Measurements from ENCODE around the gene DYNC1I1.

DNA sequence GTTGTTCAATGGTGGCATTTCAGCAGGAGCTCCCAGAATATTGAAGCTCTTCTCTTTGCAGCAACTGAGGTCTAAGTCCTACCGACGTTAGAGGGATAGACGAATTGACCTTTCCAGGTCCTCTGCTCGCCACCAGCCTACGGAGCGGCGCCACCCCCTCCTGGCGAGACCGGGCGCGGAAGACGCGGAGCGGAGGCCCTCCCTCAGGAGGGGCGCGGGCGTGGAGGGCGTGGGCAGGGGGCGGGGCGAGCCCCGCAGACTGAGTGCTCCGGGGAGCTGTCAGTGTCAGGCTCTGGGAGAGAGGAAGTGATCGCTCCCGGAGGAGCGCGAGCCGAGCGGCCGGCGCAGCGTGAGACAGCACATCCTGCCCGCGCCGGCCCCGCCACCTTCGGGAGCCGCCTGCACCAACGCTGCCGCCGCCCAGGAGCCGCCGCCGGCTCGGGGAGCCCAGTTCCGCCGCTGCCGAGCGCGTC, at the start of gene DYNC1I1:
- no peak for TF ChIP-seq POLR2A (IDR thresholded peaks at IDR 0.05)
- TF ChIP-seq, protein P1, sequence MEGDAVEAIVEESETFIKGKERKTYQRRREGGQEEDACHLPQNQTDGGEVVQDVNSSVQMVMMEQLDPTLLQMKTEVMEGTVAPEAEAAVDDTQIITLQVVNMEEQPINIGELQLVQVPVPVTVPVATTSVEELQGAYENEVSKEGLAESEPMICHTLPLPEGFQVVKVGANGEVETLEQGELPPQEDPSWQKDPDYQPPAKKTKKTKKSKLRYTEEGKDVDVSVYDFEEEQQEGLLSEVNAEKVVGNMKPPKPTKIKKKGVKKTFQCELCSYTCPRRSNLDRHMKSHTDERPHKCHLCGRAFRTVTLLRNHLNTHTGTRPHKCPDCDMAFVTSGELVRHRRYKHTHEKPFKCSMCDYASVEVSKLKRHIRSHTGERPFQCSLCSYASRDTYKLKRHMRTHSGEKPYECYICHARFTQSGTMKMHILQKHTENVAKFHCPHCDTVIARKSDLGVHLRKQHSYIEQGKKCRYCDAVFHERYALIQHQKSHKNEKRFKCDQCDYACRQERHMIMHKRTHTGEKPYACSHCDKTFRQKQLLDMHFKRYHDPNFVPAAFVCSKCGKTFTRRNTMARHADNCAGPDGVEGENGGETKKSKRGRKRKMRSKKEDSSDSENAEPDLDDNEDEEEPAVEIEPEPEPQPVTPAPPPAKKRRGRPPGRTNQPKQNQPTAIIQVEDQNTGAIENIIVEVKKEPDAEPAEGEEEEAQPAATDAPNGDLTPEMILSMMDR (IDR thresholded peaks at IDR 0.05) = no peak
